Measurements from ENCODE around the gene FGF3. TPM values are rescaled to one million over a fixed set of nuclear protein-coding genes. Genes with fewer than 3 reads are reported as not detected.

The FGF3 gene
- total and polyA plus RNA-seq, 10 of the 15 experiments (the other 5 are each of a cell fraction or from before 2014, with no cell fraction given), result not detected

DNA sequence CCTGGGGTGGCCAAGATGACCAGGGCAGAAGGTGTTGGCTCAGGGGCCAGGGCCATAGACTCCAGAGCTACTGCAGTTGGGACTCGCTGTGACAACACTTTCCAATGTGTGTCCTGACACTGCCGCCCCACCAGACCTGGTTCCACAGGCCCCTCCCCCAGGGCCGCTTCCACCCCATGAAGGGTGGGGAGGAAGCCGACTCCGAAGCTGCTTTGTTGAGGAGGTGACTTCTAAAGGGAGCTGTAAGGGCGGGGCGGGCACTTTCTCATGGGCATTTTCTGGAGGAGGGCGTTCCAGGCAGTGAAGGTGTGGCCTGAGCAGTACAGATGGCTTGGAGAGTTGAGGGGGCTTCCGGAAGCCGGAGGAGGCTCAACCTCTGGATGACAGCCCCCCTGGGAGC is 6.3 kb downstream of the FGF3 start:
- Histone ChIP-seq H3K4me1 (ENCODE audit: control insufficient read depth, insufficient read depth, low read length) (no peaks in the 10 kb centered on the region), H3K27me3 (replicated peaks in 1 of 2; ENCODE audit: control insufficient read depth in 2 of 2, insufficient read depth in 2 of 2, low read length in 1 of 2) (peaks cover 4 to 6% of the 10 kb centered on the region in 2 experiments; a peak in 3 of 4 replicates), H3K4me3 (no peak overlapping the region), H3K4me2 (ENCODE audit: control insufficient read depth, insufficient read depth) (no peak overlapping the region), H3K79me2 (ENCODE audit: control insufficient read depth, insufficient read depth, low read length) (no peaks in the 10 kb centered on the region), H2AFZ (ENCODE audit: control insufficient read depth, low read depth, low read length) (no peak overlapping the region), H3K27ac (ENCODE audit: control insufficient read depth, insufficient read depth) (no peak overlapping the region), H3K36me3 (ENCODE audit: control insufficient read depth in 2 of 2, insufficient read depth in 2 of 2, low read length in 1 of 2) (no peaks in the 10 kb centered on the region), H4K20me1 (ENCODE audit: control insufficient read depth, insufficient read depth) (no peaks in the 10 kb centered on the region), H3K9ac (ENCODE audit: control insufficient read depth, insufficient read depth, low read length) (no peak overlapping the region), H3K9me3 (replicated peaks; ENCODE audit: control insufficient read depth, insufficient read depth, low read length) (no peaks in the 10 kb centered on the region)
- in situ Hi-C loops (cut with MboI), result no loop called here
- ChIA-PET RAD21 (ENCODE audit: unreplicated experiment) (no interaction called here), POLR2A (interaction anchor here (1.2 kb wide), 1 partner anchor 52 kb away, joined by 6 read pairs; no protein-coding TSS in a partner anchor), CTCF (no interaction called here), SMC1A (ENCODE audit: uncharacterized antibody, unreplicated experiment) (no interaction called here)
- intact Hi-C loops (cut with micrococcal nuclease; ENCODE audit: unreplicated experiment), result no loop called here
- no TSS peak for BruUV-seq (replicated peaks)
- ATAC-seq (no peak), DNase-seq (ENCODE audit: low read depth, low spot score) (no peak), FAIRE-seq (no peak)
- TF ChIP-seq NR2C1 (IDR thresholded peaks at IDR 0.05) (no peak), RBBP5 (conservative IDR thresholded peaks at IDR 0.05) (no peak), HCFC1 (IDR thresholded peaks at IDR 0.05; ENCODE audit: low read length) (no peak), NFYA (IDR thresholded peaks at IDR 0.05; ENCODE audit: borderline replicate concordance, low read depth, low read length) (no peak), EGR1 (IDR thresholded peaks at IDR 0.05; ENCODE audit: borderline replicate concordance in 1 of 2, low read depth in 2 of 2, low read length in 2 of 2) (no peak), POLR2AphosphoS2 (IDR thresholded peaks at IDR 0.05; ENCODE audit: low read depth, low read length) (no peak), SMARCA5 (IDR thresholded peaks at IDR 0.05) (no peak)
- TF ChIP-seq, protein P1, sequence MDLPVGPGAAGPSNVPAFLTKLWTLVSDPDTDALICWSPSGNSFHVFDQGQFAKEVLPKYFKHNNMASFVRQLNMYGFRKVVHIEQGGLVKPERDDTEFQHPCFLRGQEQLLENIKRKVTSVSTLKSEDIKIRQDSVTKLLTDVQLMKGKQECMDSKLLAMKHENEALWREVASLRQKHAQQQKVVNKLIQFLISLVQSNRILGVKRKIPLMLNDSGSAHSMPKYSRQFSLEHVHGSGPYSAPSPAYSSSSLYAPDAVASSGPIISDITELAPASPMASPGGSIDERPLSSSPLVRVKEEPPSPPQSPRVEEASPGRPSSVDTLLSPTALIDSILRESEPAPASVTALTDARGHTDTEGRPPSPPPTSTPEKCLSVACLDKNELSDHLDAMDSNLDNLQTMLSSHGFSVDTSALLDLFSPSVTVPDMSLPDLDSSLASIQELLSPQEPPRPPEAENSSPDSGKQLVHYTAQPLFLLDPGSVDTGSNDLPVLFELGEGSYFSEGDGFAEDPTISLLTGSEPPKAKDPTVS (IDR thresholded peaks at IDR 0.05; ENCODE audit: low read depth, low read length), result no peak
- TF ChIP-seq, protein P2, sequence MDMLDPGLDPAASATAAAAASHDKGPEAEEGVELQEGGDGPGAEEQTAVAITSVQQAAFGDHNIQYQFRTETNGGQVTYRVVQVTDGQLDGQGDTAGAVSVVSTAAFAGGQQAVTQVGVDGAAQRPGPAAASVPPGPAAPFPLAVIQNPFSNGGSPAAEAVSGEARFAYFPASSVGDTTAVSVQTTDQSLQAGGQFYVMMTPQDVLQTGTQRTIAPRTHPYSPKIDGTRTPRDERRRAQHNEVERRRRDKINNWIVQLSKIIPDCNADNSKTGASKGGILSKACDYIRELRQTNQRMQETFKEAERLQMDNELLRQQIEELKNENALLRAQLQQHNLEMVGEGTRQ (IDR thresholded peaks at IDR 0.05; ENCODE audit: borderline replicate concordance, low read depth, low read length), result no peak
- TF ChIP-seq, protein P3, sequence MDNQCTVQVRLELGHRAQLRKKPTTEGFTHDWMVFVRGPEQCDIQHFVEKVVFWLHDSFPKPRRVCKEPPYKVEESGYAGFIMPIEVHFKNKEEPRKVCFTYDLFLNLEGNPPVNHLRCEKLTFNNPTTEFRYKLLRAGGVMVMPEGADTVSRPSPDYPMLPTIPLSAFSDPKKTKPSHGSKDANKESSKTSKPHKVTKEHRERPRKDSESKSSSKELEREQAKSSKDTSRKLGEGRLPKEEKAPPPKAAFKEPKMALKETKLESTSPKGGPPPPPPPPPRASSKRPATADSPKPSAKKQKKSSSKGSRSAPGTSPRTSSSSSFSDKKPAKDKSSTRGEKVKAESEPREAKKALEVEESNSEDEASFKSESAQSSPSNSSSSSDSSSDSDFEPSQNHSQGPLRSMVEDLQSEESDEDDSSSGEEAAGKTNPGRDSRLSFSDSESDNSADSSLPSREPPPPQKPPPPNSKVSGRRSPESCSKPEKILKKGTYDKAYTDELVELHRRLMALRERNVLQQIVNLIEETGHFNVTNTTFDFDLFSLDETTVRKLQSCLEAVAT (IDR thresholded peaks at IDR 0.05), result no peak
- 26% methylated on average over 7 of the region's 10 CpGs for WGBS (ENCODE audit: insufficient coverage, insufficient replicate concordance, low lambda C conversion rate, missing lambda C conversion rate)
